Activated CD4-positive, alpha-beta T cell treated with anti-CD3 and anti-CD28 coated beads for 1 hour (primary cell): Measurements from ENCODE around the gene HOXA1.

Experiments used
- DNase-seq: peaks from one replicate; pipeline ENCODE4 v3.0.0-alpha.2; 2020

The HOXA1 gene

GRCh38 chr7:27095897-27096767 is at the start of gene HOXA1:
Gene HOXA1, minus strand, starts transcription at chr7:27096000. Its CDS starts 88 bp downstream, at chr7:27095912.
- DNase-seq = peak; percentile 54

GRCh38 chr7:27145165-27145913 is 49.5 kb upstream of the HOXA1 start:
- no peak for DNase-seq

- no peak for DNase-seq
These were observed 49.0 kb upstream of the HOXA1 start for GRCh38 chr7:27144781-27145164.

GRCh38 chr7:27143950-27144780 is 48.4 kb upstream of the HOXA1 start:
- DNase-seq = no peak

GRCh38 chr7:27143023-27143949 is 47.5 kb upstream of the HOXA1 start, which contains the start of gene HOXA5:
Gene HOXA5, minus strand, starts transcription at chr7:27143681. Its CDS starts 74 bp downstream, at chr7:27143607.
- no peak for DNase-seq

- no peak for DNase-seq
These were observed 46.8 kb upstream of the HOXA1 start for GRCh38 chr7:27142580-27143022.

GRCh38 chr7:27141923-27142579 is 46.3 kb upstream of the HOXA1 start:
- no peak for DNase-seq

- no peak for DNase-seq
These were observed 45.5 kb upstream of the HOXA1 start for GRCh38 chr7:27141137-27141922.

GRCh38 chr7:27140126-27140857 is 44.5 kb upstream of the HOXA1 start:
- DNase-seq = no peak

- DNase-seq = no peak
These were observed 43.7 kb upstream of the HOXA1 start for GRCh38 chr7:27139334-27140125.

- no peak for DNase-seq
These were observed 43.2 kb upstream of the HOXA1 start for GRCh38 chr7:27138985-27139333.

- DNase-seq = no peak
These were observed 42.7 kb upstream of the HOXA1 start for GRCh38 chr7:27138472-27138871.

- no peak for DNase-seq
These were observed 42.0 kb upstream of the HOXA1 start for GRCh38 chr7:27137640-27138315.

- no peak for DNase-seq
These were observed 38.6 kb upstream of the HOXA1 start for GRCh38 chr7:27134392-27134791.

GRCh38 chr7:27133409-27134231 is 37.8 kb upstream of the HOXA1 start:
- DNase-seq = no peak

GRCh38 chr7:27132978-27133377 is 37.2 kb upstream of the HOXA1 start:
- DNase-seq = no peak

GRCh38 chr7:27132214-27132613 is 36.4 kb upstream of the HOXA1 start:
- DNase-seq = no peak
